IPS-20b (cell line): Measurements from ENCODE around the gene RNASEH2A.

Experiments used
- H3K27ac ChIP-seq: one replicate; pipeline ENCODE4 v1.5.1; 2013; ENCODE audit warnings: low read length
- H3K27me3 ChIP-seq: 2 replicates; pipeline ENCODE4 v1.6.1; 2013; ENCODE audit warnings: mild to moderate bottlenecking, low read length, inconsistent platforms; ENCODE audit not compliant: insufficient read depth
- H3K36me3 ChIP-seq: 2 replicates; pipeline ENCODE4 v1.6.1; 2013; ENCODE audit warnings: low read depth, mild to moderate bottlenecking, inconsistent platforms, low read length, moderate library complexity; ENCODE audit not compliant: insufficient read depth
- H3K4me1 ChIP-seq: 2 replicates; pipeline ENCODE4 v1.6.1; 2013; ENCODE audit warnings: mild to moderate bottlenecking, control low read depth, inconsistent platforms, low read length, moderate library complexity; ENCODE audit not compliant: insufficient read depth
- H3K4me3 ChIP-seq: 2 replicates; pipeline ENCODE4 v1.5.1; 2013; ENCODE audit warnings: mild to moderate bottlenecking, low read length, inconsistent platforms
- H3K9ac ChIP-seq: 2 replicates; pipeline ENCODE4 v1.6.1; 2013; ENCODE audit warnings: low read depth, mild to moderate bottlenecking, inconsistent platforms, low read length, moderate library complexity
- H3K9me3 ChIP-seq: 2 replicates; pipeline ENCODE4 v1.6.1; 2013; ENCODE audit warnings: mild to moderate bottlenecking, low read depth, low read length, inconsistent platforms; ENCODE audit not compliant: insufficient read depth

Gene RNASEH2A

GRCh38 chr19:12783849-12784393 is 22.5 kb upstream of the RNASEH2A start:
- Histone ChIP-seq H3K36me3 (no peaks in the 10 kb centered on the region), H3K4me3 (peak overlapping the region; percentile 70; the same call in 1 of the 2 replicates), H3K9me3 (no peaks in the 10 kb centered on the region), H3K27ac (no peak overlapping the region), H3K9ac (peak overlapping the region; percentile 66; the same call in 1 of the 2 replicates), H3K27me3 (no peaks in the 10 kb centered on the region), H3K4me1 (peaks cover 19% of the 10 kb centered on the region; the same call in 1 of the 2 replicates)

GRCh38 chr19:12784394-12784870 is 22.0 kb upstream of the RNASEH2A start:
- Histone ChIP-seq H3K9ac (no peak overlapping the region), H3K27ac (no peak overlapping the region), H3K36me3 (no peaks in the 10 kb centered on the region), H3K4me3 (no peak overlapping the region), H3K27me3 (no peaks in the 10 kb centered on the region), H3K9me3 (no peaks in the 10 kb centered on the region), H3K4me1 (peaks cover 18% of the 10 kb centered on the region; the same call in 1 of the 2 replicates)

- H3K4me3 ChIP-seq: no peak overlapping the region
- peaks cover 16% of the 10 kb centered on the region; the same call in 1 of the 2 replicates for H3K4me1 ChIP-seq
- H3K9ac ChIP-seq: no peak overlapping the region
- H3K27ac ChIP-seq: no peak overlapping the region
- no peaks in the 10 kb centered on the region for H3K36me3 ChIP-seq
- no peaks in the 10 kb centered on the region for H3K9me3 ChIP-seq
- H3K27me3 ChIP-seq: no peaks in the 10 kb centered on the region
These were observed 21.4 kb upstream of the RNASEH2A start for GRCh38 chr19:12784871-12785430.

- H3K9me3 ChIP-seq: no peaks in the 10 kb centered on the region
- no peak overlapping the region for H3K9ac ChIP-seq
- peaks cover 19% of the 10 kb centered on the region; the same call in 1 of the 2 replicates for H3K4me1 ChIP-seq
- no peak overlapping the region for H3K4me3 ChIP-seq
- H3K27me3 ChIP-seq: peaks cover 4% of the 10 kb centered on the region
- no peak overlapping the region for H3K27ac ChIP-seq
- H3K36me3 ChIP-seq: no peaks in the 10 kb centered on the region
These were observed 20.9 kb upstream of the RNASEH2A start for GRCh38 chr19:12785431-12786031.

- no peaks in the 10 kb centered on the region for H3K9me3 ChIP-seq
- no peak overlapping the region for H3K27ac ChIP-seq
- no peak overlapping the region for H3K4me3 ChIP-seq
- H3K27me3 ChIP-seq: peaks cover 12% of the 10 kb centered on the region
- H3K9ac ChIP-seq: no peak overlapping the region
- peaks cover 25% of the 10 kb centered on the region for H3K4me1 ChIP-seq
- H3K36me3 ChIP-seq: no peaks in the 10 kb centered on the region
These were observed 20.1 kb upstream of the RNASEH2A start for GRCh38 chr19:12786141-12786870.

- Histone ChIP-seq H3K9me3 (no peaks in the 10 kb centered on the region), H3K4me3 (no peak overlapping the region), H3K27ac (no peak overlapping the region), H3K9ac (no peak overlapping the region), H3K4me1 (peaks cover 25% of the 10 kb centered on the region), H3K36me3 (no peaks in the 10 kb centered on the region), H3K27me3 (peaks cover 18% of the 10 kb centered on the region)
These were observed 19.4 kb upstream of the RNASEH2A start for GRCh38 chr19:12786952-12787351.

GRCh38 chr19:12787458-12787857 is 18.9 kb upstream of the RNASEH2A start:
- no peak overlapping the region for H3K4me3 ChIP-seq
- H3K27ac ChIP-seq: no peak overlapping the region
- H3K4me1 ChIP-seq: peaks cover 25% of the 10 kb centered on the region

GRCh38 chr19:12788042-12788681 is 18.2 kb upstream of the RNASEH2A start:
- peak overlapping the region; percentile 76; the same call in 1 of the 2 replicates for H3K4me3 ChIP-seq
- peaks cover 30% of the 10 kb centered on the region for H3K27me3 ChIP-seq
- no peaks in the 10 kb centered on the region for H3K9me3 ChIP-seq
- H3K36me3 ChIP-seq: no peaks in the 10 kb centered on the region
- peak overlapping the region; percentile 48; the same call in 1 of the 2 replicates for H3K9ac ChIP-seq
- H3K4me1 ChIP-seq: peaks cover 25% of the 10 kb centered on the region
- H3K27ac ChIP-seq: no peak overlapping the region

More at GRCh38 chr19:12787458-12787857, 18.9 kb upstream of the RNASEH2A start:
- no peaks in the 10 kb centered on the region for H3K36me3 ChIP-seq
- no peaks in the 10 kb centered on the region for H3K9me3 ChIP-seq
- peaks cover 23% of the 10 kb centered on the region for H3K27me3 ChIP-seq
- no peak overlapping the region for H3K9ac ChIP-seq

- peaks cover 32% of the 10 kb centered on the region for H3K27me3 ChIP-seq
- H3K27ac ChIP-seq: no peak overlapping the region
- no peaks in the 10 kb centered on the region for H3K36me3 ChIP-seq
- H3K4me3 ChIP-seq: peak overlapping the region; percentile 76
- peak overlapping the region; percentile 48; the same call in 1 of the 2 replicates for H3K9ac ChIP-seq
- no peaks in the 10 kb centered on the region for H3K9me3 ChIP-seq
- peaks cover 21% of the 10 kb centered on the region for H3K4me1 ChIP-seq
These were observed 17.7 kb upstream of the RNASEH2A start for GRCh38 chr19:12788682-12789097.

GRCh38 chr19:12789098-12789903 is 17.1 kb upstream of the RNASEH2A start:
- Histone ChIP-seq H3K27me3 (peaks cover 34% of the 10 kb centered on the region), H3K27ac (no peak overlapping the region), H3K9ac (peak overlapping the region; percentile 48; the same call in 1 of the 2 replicates), H3K4me1 (peaks cover 24% of the 10 kb centered on the region), H3K4me3 (peak overlapping the region; percentile 76), H3K36me3 (no peaks in the 10 kb centered on the region), H3K9me3 (no peaks in the 10 kb centered on the region)
